GM21367 (cell line): Measurements from ENCODE around the gene CCDC9B.
A peak's percentile ranks its signal among the peaks of the same experiment; 100 is the strongest.

Source experiments
- ATAC-seq: cut with Tn5 transposase; IDR thresholded peaks from one replicate; pipeline ENCODE4 v1.9.1; 2021; ENCODE audit not compliant: unreplicated experiment

The CCDC9B gene

DNA sequence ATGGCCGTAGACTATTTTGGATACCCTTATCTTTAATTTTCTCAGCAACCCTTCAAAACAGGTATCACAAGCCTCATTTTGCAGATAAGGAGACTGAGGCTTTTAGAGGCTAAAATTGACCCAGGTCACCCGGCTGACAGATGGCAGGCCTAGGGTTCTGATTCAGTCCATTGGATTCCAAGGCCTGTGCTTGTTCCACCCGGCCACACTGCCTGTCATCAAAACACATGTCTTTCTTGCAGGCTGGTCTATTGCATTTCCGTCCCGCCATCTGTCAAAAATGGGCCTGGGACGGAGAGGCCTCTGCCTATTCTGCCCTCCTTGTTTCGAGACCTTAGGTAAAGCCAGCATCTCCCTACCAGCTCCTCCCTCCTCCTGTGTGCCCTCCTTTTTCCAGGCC lies 9.1 kb downstream of the CCDC9B start:
- ATAC-seq = no peak

DNA sequence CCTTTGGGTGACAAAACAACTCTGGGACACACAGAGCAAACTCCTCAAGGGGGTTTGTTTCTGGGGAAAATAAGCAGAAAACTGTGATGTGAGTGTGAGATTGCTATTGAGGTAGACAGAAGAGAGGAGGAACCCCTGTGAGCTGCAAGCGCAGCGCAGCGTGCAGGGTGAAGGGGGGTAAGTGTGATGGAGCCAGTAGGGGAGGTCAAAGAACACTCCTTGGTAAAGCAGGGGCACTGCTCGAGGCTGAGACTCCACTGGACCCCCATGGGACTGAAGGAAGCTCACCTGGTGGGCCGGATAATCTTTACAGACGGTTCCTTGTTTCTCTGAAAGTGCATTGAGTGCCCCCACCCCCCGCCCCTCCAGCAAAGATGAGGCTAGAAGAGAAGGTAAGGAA lies 9.7 kb downstream of the CCDC9B start:
- ATAC-seq = no peak

DNA sequence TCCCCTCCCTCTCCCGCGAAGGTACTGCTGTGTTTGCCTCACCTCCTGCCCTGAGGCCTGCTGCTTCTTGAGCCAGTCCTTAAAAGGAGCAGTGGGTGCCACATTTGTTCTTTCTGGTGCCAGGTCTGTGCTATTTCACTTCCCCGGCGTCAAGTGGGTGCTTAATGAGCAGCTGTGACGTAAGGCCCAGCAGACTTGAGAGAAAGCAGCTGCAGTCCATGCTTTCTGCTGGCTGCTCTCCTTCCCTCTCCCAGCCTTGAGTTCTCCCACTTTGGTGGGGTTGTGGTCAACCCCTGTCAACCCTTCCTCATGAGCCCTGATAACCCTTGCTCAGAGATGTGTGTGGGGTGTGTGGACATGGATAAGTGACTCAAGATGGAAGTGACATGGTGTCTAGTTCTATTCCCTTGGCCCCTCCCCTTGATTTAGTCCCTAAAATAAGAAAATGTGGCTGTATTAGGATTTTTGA lies 10.3 kb downstream of the CCDC9B start:
- ATAC-seq = no peak

DNA sequence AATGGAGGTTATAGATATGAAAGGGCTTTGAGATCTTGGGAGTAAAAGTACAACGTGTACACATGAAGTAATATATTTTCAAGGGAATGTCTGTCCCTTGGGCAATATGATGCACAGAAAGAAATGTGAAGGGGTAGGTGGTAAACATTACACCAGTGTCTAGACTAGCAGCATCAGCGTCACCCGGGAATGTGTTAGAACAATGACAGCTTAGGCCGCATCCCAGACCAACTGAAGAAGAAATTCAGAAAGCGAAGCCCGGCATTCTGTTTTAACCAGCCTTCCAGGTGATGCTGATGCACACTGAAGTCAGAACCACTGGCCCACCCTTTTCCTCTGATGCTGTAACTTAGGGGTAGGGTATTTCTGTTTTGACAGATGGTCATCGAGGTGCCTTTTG lies 10.9 kb downstream of the CCDC9B start:
- ATAC-seq = no peak

DNA sequence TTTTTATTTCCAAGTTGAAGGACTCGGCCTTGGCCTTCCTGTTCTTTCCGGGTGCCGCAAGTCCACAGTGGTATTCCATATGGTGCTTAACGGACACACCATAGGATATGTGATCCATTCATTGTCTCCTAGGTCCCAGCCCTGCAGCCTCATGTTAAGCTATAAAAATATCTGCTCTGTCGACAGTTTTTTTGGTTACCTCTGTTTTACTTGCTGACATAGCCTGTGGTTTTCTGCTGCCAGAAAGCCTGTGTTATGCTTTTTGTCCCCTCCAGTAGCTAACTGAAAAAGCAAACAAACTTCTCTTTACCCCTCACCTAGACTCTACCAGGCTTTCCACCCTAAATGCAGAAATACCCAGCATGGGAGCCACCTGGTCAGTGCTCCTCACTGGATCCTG lies 12.0 kb downstream of the CCDC9B start:
- ATAC-seq = no peak

DNA sequence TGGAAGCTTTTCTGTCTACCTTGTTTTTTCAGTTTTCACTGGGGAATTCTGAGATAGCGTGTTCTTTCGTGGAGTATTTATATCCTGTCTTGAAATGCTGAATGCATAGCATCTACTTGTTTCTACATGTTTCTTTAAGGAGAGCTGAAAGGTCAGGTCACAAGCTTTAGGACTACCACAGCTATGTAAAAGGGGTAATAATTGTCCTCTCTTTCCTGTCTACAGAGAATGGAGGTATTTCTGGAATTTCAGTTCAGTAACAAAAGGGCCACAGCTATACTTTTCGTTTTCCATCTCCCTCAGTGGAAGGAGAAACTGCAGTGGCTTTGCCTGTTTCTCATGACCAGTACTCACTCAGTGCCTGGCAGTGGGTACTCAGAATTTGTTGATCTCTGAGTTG lies 12.6 kb downstream of the CCDC9B start:
- ATAC-seq = no peak

DNA sequence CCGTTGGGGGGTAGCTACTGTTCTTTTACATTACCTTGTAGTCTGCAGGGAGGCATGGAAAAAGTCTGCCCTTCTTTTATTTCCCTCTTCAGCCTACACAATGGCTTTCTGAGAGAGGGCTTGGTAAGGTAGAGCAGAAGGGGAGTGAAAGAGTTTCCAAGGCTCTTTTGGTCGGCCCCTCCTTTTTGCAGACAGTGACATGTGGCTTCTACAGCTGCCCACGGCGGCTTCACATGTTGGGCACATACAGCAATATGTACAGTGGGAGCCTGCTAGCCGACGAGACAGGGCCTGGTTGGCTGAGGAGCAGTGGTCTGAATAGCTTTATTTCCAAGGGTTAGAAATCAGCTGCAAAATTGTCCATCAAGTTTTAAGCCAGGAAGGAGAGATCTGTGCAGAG lies 13.3 kb downstream of the CCDC9B start:
- no peak for ATAC-seq

DNA sequence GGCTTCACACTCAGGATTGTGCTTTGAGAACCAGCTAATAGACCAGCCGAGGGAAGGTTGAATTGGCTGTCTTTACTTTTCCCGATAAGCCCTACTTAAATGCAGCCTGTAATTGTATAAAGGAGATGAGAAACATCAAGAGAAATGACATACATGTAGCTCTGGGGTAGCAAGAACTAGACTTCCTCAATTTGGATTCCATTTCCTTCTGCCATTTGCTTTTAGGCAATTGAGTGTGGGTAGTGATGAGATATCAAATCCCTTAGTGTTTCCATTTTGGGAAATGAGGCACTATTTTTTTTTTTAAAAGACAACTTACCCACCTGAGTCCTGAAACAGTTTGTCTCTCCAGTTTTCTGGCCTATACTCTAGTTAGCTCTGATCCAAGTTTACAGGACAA lies 15.0 kb downstream of the CCDC9B start:
- ATAC-seq = no peak

DNA sequence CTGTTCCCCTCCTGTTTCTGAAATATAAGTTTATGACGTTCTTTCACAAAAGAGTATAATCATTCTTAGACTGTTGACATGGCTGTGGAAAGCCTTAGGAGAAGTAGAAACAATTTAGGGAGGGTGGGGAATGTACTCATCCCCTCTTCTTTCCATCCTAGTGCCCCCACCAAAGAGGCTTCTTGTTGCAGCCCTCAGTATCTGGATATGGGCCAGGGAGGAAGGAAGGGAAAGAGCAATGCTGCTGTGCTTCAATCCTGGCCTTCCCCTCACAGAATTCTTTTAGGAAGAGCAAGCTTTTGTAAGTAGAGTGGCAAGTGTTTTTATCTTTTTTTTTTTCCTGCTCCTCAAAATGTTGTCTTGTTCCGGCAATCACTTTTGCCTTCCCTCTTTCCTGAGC lies 15.6 kb downstream of the CCDC9B start:
- ATAC-seq = no peak

DNA sequence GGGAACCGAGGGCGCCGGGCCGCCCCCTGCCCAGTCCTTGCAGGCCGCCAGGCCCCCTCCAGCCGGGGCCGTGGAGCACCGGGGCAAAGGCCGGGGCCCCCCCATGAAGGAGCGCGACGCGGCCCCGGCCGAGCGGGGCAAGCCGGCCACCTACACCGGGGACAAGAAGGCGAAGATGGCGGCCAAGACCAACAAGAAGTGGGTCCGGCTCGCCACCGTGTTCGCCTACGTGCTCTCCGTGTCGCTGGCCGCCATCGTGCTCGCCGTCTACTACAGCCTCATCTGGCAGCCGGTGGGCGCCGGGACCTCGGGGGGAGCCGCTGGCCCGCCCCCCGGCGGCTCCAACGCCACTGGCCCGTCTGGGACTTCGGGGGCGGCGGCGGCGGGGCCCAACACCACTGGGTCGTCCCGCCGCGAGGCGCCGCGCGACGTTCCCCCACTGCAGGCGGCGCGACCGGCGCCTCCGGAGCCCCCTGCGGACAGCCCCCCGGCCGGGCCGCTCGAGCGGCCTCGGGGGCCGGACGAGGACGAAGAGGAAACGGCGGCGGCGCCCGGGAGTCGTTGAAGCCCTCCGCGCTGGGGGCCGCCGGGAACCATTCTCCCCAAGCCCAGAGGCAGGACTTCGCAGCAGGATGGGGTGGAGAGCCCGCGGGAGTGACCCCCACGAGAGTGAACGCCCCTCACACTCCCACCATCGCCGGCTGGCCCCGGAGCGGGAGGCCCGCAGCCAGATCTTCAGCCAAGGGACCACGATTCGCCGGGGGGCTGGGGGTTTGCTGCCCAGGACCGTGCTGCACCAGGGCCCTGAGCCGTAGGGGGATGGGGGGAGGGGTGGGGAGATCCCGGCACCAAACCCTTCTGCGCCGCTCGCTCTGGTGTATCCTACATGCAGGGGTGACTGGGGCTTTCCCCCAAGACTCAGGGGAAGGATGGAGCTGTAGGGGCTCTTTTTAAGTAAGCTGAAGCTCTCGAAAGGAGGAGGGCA lies 16.5 kb downstream of the CCDC9B start:
- ATAC-seq = no peak

DNA sequence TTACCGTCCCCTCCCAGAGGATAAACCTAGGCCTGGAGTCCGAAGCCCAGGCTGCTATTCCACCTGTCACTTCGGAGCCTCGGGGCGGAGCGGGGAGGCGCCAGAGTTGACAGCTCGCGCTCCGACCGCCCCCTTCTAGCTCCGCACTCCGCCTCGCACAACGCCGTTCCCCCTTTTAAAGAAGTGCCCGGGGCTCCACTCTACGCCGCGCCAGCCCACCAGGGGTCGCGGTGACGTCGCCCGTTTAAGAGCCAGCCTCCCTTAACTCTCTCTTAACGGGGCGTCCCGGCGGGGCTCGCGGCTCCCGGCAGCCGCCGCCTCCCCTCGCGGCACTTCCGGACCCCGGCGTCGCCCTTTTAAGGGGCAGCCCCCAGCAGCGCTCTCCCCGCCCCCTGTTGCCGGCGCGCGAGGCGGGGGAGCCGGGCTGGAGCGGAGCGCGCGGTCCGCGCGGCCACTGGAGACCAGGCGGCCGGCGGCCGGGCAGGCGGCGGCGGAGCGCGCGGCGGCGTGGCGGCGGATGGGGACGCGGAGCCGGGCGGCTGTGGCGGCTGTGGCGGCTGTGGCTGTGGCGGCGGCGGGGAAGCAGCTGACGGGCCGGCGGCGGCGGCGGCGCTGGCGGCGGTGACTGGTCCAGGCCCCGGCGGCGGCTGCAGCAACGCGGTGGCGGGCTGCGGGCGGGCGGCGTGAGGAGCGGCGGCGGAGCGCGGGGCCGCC lies 17.3 kb downstream of the CCDC9B start, which contains the start of gene INAFM2:
Gene INAFM2, plus strand, starts transcription at position 454 of the 714 bp plus-strand sequence. CDS start 364 bp downstream, outside the sequence.
- ATAC-seq = peak; percentile 70

DNA sequence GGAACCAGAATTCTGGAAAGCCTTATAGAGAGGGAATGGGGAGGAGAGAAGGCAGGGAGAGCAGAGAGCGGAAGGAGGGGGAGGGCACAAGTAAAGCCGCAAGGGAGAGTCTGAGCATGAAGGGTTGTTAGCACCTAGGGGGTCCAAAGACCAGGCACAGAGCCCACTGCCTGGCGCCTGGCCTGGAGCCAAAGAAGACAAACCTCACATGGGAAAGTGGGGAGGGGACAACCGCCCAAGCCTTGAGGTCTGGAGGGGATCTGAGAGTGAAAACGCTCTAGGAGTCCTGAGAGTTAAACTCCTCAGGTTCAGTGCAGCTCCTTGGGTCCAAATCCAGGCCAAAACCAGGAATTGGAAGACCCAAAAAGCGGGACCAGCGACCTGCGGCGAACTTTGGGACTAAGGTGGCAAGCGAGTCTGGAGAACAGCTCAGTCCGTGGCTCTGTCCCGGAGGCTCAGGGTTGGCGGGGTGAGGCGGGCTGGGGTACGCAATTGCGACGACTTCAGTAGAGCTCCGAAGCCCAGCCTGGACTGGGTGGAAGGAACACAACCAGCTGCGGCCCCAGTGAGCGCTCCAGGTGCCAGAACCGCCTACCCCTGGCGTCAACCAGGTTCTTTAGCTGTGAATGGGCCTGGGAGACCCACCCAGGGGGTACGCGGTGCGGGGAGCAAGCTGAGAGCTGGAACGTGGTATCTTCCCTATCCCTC lies 18.1 kb downstream of the CCDC9B start:
- ATAC-seq = no peak

DNA sequence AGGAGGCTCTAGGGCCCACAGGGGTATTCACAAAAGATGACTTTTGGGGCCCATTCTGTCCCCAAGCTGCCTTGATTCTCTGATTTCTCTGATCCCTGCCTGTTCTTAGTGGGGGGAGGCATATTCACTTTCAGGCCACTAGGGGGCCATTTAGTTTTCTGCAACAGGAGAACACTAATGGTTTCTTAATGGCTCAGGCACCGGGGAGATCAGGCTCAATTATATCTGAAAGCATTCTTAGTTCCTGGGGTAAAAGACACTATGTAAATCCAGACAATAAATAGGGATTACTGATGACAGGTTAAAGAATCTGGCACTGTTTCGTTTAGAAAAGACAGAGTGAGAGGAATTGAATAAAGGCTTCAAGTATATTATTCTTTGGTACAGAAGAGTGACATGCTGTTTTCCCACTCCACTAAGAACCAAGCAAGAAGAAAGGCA lies 19.8 kb downstream of the CCDC9B start:
- ATAC-seq = no peak

DNA sequence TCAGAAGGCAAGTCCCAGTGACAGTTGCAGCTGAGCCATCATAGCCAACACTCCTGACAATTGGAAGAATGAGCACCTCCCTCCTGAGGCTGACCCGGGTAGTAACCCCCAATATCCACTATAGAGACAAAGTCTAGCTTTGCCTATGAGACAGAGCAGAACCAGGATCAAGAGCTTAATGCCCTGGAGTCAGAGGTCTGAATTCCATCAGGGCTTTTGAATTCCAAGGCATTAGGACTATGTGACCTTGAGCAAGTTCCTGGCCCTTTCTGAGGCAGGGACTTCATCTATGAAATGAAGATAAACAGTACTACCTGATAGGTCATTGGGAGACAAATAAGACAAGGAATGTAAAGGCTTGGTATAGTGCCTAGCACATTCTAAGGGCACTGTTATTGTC lies 20.3 kb downstream of the CCDC9B start:
- no peak for ATAC-seq

DNA sequence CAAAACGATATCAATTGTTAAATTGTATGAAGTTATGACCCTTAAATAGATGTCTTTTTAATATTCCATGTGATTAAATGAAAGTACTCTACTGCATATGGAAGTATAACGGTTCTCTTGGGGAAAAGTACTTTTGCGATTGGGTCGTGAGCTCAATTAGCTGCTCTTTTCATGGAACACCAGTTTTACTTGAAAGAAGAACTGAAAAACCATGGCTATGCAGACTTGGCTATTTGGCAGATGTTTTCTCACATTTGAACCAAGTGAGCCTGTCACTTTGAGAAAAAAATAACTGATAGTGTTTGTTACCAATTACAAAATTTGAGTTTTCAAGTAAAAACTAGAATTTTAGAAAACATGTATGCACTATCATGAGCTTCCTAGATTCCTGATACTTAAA lies 23.2 kb downstream of the CCDC9B start:
- ATAC-seq = no peak

DNA sequence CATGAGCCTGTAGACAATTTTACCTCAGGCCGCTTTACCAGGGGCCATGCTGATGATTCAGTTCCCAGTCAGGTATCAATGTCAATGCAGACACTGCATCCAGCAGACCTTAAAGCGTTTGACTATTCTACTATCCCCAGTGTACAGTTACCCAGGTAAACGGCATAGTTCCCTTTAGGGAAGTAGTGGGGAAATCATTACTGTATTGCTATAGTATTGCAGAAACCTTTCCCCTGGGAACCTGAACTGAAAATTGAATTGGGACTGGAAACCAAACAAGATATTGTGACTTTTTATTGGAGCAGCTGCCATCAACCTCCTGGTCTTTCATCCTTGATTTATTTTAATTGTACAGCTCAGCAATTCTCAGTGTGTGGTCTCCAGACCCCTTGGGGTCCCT lies 23.8 kb downstream of the CCDC9B start:
- ATAC-seq = no peak

DNA sequence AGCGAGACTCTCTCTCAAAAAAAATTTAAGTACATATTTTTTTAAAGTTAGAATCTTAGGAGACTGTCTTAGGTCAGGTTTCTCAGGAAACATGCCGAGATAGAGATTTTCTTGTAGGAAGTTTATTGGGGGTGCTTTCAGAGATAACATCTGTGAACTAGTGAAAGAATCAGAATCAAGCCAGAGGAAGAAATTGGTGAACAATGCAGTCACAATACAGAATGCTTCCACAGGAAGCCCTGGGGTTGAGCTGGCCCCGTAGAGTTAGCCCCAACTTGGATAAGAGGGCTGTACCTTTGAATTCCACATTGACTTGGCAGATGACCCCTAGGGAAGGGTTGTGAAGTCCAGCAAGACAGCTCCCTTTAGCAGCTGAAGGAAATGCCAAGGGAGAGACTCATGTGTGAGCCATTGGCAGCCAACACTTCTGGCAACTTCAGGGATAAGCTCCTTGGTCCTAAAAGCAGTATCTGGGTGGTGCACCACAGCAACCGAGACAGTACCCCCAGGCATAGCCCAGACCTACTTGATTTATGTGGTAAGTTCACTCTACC lies 25.9 kb downstream of the CCDC9B start:
- no peak for ATAC-seq

DNA sequence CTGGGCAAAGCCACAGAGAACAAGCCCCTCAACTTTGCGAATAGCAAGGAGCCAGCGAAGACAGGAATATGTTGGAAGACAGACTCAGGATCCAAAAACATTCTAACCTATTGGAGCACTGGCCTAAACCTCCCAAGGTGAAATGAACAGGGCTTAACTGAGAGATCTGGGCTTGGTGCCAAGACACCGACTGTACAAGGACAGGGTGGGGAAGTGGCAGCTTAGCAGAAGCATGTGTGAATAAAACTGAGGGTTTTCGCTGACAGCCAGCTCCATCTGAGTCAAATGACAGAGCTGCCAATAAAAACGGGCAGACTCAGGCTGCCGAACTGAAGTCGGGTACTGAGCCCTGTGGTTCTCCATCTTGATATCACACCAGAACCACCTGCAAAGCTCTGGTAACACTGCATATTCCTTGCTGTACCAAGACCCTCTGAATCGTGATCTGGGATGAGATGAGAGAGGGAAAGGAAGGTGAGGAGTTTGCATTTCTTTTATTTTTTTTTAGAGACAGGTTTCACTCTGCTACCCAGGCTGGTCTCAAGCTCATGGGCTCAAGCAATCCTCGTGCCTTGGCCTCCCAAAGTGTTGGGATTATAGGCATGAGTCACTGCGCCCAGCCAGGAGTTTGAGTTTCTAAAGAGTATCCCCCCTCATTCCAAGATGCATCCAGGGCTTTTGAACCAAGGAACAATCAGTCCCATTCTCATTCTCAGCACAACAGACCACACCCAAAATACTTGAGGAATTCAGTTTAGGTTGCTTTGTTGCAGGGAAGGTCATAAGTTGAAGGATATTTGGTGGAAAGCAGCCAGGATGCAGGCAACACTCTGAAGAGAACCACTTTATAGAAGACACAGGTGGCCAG lies 27.0 kb downstream of the CCDC9B start:
- ATAC-seq = no peak

DNA sequence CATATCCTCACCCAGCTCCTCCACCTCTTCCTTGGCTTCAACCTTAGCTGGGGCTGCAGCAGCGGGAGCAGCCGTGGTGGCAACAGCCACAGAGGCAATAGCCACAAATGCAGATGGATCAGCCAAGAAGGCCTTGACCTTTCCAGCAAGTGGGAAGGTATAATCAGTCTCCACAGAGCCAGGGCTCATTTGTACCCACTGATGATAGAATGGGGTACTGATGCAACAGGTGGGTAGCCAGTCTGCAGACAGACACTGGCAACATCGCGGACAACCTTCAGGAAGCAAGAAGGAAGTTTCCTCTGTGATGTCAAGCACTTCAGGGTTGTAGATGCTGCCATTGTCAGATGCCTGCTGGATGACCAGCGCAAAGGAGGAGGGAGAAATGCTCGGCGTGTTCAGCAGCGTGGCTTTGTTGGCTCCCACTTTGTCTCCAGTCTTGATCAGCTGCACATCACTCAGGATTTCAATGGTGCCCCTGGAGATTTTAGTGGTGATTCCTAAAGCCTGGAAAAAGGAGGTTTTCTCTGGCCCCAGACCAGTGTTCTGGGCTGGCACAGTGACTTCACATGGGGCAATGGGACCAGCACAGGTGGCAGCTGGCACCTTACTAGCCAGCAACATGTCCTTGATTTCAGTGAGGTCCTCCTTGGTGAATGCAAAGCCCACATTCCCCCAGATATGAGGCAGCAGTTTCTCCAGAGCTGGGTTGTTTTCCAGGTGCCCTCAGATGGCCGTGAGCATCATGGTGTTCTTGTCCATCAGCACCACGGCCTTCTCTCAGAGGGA lies 28.2 kb downstream of the CCDC9B start:
- ATAC-seq = no peak
